Measurements from ENCODE around the gene REPS2. TPM values are rescaled to one million over a fixed set of nuclear protein-coding genes. Genes with fewer than 3 reads are reported as not detected.

Gene REPS2
- total RNA-seq, 1 donor from 2014 or later = 10.1 TPM

GRCh38 chrX:16992445-16992844 lies 46.0 kb downstream of the REPS2 start:
- intact Hi-C loops (cut with DNase I) = no loop called here
- ATAC-seq = no peak
- no peak for DNase-seq (ENCODE audit: missing footprints)

DNA sequence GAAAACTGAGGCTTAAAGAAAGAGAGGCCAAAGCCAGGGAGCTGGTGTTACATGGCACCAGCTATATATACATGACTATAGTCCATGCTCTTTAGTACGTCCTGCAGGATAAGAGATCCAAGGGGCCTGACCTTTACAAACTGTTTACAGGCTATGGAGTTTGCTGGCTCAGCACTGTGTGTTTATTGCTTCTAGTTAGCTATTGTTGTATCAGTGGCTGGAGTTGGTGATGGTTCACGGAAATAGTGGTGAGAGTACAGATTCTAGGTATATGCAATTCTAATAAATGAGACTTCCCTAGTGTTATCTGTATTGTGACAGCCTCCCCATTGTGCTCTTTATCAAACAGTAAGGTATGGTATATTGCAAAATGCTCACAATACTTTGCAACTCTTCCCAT lies 46.5 kb downstream of the REPS2 start:
- no peak for DNase-seq (ENCODE audit: missing footprints)
- no peak for ATAC-seq
- intact Hi-C loops (cut with DNase I) = no loop called here

DNA sequence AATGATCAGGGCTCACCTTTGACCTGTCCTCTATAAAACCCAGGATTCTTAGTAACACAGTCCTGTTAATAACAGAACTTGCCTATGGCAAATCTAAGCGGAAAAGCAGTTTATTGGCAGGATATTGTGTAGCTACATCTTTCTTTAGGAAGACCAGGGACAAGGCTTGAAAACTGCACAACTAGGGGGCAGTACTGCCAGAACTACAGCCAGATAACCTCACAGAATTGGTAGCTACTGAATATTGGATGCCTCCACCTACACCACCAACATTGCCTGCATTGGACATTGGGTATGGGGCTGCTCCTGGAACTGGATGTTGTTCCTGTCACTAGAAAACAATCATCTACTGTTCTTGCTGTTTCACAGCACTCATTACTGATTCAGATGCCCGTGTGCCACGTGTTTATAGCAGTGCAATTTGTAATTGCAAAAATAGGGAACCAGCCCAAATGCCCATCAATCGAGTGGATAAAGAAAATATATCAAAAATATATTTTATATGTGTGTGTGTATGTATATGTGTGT lies 47.4 kb downstream of the REPS2 start:
- DNase-seq (ENCODE audit: missing footprints) (no peak), ATAC-seq (no peak)
- intact Hi-C loops (cut with DNase I) = no loop called here

DNA sequence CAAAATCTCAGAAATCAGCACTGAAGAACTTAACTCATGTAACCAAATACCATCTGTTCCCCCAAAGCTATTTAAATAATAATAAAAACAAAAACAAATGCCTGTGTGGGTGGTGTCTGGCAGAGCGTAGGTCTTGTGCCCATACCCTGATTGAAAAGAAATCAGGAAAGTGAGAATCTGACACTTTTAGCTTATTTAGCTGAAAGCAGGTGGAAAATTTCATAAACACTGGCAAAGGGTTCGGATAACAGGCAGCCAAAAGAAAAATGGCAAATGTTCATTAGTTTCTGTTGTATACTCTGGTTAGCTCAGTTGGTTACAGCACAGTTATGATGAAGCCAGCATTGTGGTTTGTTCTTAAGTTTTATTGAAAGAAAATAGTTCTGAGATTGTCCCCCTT lies 48.3 kb downstream of the REPS2 start:
- intact Hi-C loops (cut with DNase I) = no loop called here
- ATAC-seq = no peak
- DNase-seq (ENCODE audit: missing footprints) = no peak

GRCh38 chrX:16997313-16997712 lies 50.9 kb downstream of the REPS2 start:
- no peak for DNase-seq (ENCODE audit: missing footprints)
- intact Hi-C loops (cut with DNase I) = no loop called here
- ATAC-seq = no peak

DNA sequence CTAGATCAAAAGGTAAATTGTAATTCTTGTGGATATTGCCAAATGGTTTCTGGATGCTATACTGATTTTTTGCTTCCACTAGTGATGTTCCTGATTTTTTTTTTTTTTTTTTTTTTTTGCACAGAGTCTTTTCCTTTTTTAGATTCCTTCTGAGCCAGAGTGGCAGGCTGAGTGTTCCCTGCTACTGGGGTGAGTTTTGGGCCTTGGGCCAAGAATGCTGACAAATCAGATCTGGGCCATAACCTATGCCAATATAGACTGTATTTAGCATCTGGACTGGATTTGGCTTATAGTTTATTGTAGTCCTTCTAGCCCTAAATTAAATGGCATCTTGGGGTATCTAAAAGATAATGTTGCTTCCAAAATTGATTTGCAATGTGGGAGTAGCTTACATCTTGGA lies 52.8 kb downstream of the REPS2 start:
- DNase-seq (ENCODE audit: missing footprints) (no peak), ATAC-seq (no peak)
- intact Hi-C loops (cut with DNase I) = no loop called here

- intact Hi-C loops (cut with DNase I) = no loop called here
- ATAC-seq (no peak), DNase-seq (ENCODE audit: missing footprints) (no peak)
Measured at GRCh38 chrX:17000751-17001150, 54.3 kb downstream of the REPS2 start.

DNA sequence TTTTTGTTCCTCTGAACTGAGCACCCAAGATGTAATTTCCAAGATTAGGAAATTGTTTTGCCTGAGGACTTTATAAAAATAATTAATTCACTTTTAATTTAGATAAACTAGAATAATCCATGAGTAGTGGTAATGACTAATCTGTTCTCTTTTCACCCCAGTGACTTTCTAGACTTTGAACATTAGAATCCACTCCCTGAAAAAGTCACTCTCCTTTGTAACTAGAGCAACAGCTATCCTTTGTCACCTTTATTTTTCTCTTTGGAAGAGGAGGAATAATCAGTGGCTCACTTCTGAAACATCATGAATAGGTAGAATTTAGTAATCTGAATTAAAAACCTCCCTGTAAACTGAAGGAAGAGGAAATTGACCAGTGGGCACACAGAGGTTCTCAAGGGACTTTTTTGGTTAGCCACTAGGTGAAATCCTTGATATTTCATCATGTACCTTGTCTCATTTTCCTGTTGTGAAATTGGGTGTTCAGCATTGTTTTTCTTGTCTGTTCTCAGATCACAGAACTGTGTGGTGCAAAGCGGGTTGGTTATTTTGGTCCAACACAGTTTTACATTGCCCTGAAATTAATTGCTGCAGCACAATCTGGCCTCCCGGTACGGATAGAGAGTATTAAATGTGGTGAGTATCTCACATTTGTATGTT lies 59.4 kb downstream of the REPS2 start:
- ATAC-seq = no peak
- DNase-seq (ENCODE audit: missing footprints) = no peak
- intact Hi-C loops (cut with DNase I) = loop anchor here (5.0 kb wide), 1 partner anchor 41 kb away; no protein-coding TSS in a partner anchor

DNA sequence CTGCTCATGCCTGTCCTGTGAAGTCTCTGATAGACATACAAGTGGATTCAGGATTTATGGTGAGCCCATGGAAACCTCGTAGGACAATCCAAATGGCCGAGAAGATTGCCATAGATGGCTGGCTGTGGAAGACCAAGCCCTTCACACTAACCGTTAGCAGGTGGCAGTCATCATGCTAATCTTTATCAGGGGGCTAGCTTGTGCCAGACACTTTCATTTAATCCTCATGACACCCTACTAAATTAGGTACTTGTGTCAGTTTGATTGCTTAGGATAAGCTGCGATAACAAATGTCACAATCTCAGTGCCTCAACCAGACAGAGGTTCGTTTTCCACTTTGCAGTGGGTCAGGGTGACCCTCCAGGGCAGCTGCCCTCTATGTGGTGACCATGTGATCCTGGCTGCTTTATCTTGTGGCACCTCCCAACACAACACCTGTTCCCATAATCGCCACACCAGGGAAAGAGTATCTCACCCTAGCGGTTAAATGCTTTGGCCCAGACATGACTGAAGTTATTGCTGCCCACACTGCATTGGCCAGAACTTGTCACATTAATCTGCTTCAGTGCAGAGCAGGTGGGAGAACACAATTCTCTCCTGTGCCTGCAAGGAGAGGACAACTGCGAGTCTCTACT lies 60.8 kb downstream of the REPS2 start:
- ATAC-seq (no peak), DNase-seq (ENCODE audit: missing footprints) (no peak)
- intact Hi-C loops (cut with DNase I) = loop anchor here (5.0 kb wide), 1 partner anchor 40 kb away; no protein-coding TSS in a partner anchor

GRCh38 chrX:17009856-17010625 lies 63.6 kb downstream of the REPS2 start:
- DNase-seq (ENCODE audit: missing footprints) = no peak
- intact Hi-C loops (cut with DNase I) = loop anchor here (5.0 kb wide), 1 partner anchor 37 kb away; no protein-coding TSS in a partner anchor
- ATAC-seq = no peak

- ATAC-seq = no peak
- intact Hi-C loops (cut with DNase I) = no loop called here
Measured at GRCh38 chrX:17012465-17012864, 66.0 kb downstream of the REPS2 start.

DNA sequence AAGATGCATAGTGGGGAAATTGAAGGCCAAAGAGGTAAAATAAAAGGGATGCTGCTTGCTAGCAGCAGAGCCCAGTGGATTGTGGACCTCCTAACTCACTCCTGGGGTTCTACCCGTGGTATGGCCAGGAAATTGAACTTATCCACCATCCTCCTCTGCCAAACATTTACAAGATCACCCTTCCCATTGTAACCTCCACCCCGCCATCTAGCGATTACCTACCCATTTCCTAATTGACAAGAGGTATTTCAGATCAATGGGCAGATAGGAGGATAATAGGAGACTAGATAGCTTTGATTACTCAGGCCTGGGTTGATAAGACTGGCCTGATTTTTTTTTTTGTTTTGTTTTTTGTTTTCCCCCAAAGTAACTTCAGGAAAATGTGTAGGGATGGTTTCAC lies 67.8 kb downstream of the REPS2 start:
- ATAC-seq = no peak

More at GRCh38 chrX:17012465-17012864, 66.0 kb downstream of the REPS2 start:
- DNase-seq (ENCODE audit: missing footprints) = no peak

GRCh38 chrX:17017134-17017533 lies 70.7 kb downstream of the REPS2 start:
- DNase-seq (ENCODE audit: missing footprints) (no peak), ATAC-seq (no peak)
- intact Hi-C loops (cut with DNase I) = no loop called here

More for the DNA sequence above, 67.8 kb downstream of the REPS2 start:
- intact Hi-C loops (cut with DNase I) = no loop called here
- no peak for DNase-seq (ENCODE audit: missing footprints)

DNA sequence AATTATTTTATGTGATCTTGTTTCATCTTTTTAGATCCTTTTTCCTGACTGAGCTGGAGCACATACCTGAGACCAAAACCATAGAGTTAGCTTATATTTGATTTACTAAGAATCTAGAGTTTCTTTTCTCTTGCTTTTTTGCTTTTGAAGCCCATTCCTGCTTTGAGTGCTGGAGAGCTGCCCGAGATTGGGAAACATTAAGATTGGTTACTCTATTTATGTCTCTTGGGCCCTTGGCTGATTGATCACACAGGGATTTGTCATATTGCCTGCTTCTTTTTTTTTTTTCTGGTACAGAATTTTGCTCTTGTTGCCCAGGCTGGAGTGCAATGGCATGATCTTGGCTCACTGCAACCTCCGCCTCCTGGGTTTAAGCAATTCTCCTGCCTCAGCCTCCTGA lies 73.9 kb downstream of the REPS2 start:
- ATAC-seq (no peak), DNase-seq (ENCODE audit: missing footprints) (no peak)
- intact Hi-C loops (cut with DNase I) = no loop called here

DNA sequence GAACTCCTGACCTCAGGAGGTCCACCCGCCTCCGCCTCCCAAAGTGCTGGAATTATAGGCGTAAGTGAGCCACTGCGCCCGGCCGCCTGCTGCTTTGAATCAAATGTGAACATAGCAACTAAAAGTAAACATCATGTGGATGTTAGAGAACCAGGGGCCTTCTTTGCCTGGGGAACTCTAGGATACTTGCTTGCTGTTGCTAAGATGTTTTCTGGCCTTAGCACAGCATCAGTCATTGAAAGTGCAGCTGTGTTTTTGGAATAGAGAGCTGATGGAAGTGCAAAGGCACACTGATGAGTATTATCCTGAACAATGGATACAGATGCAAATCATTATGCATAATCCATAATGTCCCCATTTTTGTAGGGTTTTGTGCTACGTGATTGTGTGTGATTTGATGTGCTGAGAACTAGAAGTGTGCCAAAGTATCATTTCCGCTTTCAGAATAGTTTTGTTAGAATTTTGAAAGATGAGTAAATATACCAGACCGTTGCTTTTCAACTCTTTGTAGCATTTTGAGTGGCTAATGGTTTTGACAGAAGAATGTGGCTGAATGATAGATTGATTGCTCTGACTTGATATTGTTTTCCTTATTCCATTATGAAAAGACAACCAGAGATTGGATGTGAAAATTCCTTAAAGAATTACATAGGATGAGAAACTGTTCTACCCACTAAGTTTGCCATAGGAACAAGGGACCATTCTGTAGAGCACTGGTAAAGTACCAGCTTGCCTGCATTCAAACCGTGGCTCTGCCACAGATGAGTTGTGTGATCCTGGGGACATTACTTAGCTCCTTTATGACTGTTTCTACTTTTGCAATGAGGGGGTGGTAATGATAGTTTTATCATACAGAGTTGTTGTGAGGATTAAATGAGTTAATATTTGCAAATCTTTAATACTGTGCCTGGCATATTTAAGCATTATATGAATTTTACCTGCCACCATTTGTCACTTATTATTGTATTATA lies 74.7 kb downstream of the REPS2 start:
- intact Hi-C loops (cut with DNase I) = no loop called here
- no peak for DNase-seq (ENCODE audit: missing footprints)
- no peak for ATAC-seq

- DNase-seq (ENCODE audit: missing footprints) (no peak), ATAC-seq (no peak)
- intact Hi-C loops (cut with DNase I) = no loop called here
Measured at GRCh38 chrX:17021851-17022604, 75.6 kb downstream of the REPS2 start.

DNA sequence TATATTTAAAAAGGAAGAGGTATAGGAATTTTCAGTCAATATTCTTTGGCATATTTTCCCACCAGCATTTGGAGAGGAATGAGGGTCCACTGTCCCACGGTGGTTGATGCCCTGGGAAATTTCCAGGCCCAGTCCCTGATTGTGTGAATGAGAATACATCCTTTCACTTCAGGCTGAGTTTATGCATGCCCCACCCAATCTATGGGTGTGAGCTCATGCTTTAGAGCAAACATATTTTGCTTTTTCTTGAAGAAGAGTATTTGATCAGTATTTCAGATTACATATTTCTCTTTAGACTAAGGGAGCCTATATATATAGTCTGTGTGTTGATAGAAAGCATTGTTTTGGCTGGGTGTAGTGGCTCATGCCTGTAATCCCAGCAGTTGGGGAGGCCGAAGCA lies 77.2 kb downstream of the REPS2 start:
- no peak for ATAC-seq
- intact Hi-C loops (cut with DNase I) = no loop called here
- DNase-seq (ENCODE audit: missing footprints) = no peak

- no peak for DNase-seq (ENCODE audit: missing footprints)
- intact Hi-C loops (cut with DNase I) = no loop called here
- ATAC-seq = no peak
Measured at GRCh38 chrX:17024886-17025285, 78.4 kb downstream of the REPS2 start.
